Measurements from ENCODE around the gene DKC1. TPM values are rescaled to one million over a fixed set of nuclear protein-coding genes. Genes with fewer than 3 reads are reported as not detected.
"Not testable (repeated sequence)": the region's sequence is repeated elsewhere in the genome, so short reads cannot be mapped to it uniquely, and the experiment has no call there.

DKC1 gene
- total RNA-seq, 2 donors from 2014 or later = 46.6 to 60.7 TPM

DNA sequence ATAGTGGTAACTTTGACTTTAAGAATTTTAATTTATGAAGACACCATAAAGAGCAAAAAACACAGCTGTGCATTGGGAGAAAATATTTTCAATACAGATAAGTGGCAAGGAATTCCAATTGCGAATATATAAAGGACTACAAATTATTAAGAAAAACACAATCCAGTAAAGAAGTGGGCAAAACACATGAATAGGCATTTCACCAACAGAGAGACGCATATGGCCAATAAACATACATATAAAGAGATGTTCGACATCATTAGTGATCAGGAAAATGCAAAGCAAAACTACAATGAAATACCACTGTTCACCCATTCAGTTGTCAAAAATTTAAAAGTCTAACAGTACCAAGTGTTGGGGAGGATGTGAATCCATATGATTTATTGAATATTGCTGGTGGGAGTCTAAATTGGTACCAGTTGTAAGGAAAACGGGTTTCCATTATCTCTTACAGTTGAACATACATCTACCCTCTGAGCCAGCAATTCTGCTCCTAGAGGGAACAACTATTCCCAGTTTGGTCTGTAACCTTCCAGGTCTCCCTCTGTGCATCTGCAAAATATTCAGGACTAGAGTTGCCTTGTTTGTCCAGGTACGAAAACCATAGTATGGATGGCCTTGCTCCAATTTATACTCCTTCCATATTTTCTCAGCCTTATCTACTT is 44.3 kb downstream of the DKC1 start:
- H3K9me3 ChIP-seq (ENCODE audit: control insufficient read depth, low read length, poor library complexity, severe bottlenecking) = no peaks in the 10 kb centered on the region
- no peak overlapping the region for H3K4me3 Mint-ChIP-seq
- H3K36me3 Mint-ChIP-seq (ENCODE audit: low read depth) = no peaks in the 10 kb centered on the region
- H3K27ac Mint-ChIP-seq = no peak overlapping the region
- peaks cover 3% of the 10 kb centered on the region for H3K4me1 Mint-ChIP-seq
- H3K27me3 Mint-ChIP-seq = peaks cover under 1% of the 10 kb centered on the region
- no peak for ATAC-seq
- DNase-seq = no peak

DNA sequence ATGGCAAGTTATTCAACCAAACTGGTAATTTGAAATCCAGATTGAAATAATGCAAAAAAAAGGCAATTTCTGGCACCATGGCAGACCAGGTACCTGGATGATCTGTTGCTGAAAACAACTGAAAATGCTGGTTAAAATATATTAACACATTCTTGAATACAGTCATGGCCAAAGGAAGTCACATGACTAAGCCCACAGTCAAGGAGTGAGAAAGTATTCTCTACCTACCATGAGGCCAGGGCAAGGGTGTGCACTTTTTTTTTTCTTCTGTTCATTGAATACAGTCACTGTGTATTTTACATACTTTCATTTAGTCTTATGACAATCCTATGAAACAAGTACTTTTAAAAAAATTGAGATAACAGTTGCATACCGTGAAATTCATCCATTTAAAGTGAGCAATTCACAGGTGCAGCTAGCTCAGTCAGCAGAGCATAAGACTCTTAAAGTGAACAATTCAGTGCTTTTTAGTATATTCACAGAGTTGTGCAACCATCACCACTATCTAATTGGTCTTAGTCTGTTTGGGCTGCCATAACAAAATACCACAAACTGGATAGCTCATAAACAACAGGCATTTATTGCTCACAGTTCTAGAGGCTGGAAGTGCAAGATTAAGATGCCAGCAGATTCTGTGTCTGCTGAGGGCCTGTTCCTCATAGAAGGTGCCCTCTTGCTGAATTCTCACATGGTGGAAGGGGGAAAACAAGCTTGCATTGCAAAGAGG is 47.4 kb downstream of the DKC1 start:
- ATAC-seq (no peak), DNase-seq (no peak)
- Mint-ChIP-seq H3K36me3 (ENCODE audit: low read depth) (no peaks in the 10 kb centered on the region), H3K4me1 (no peaks in the 10 kb centered on the region), H3K27ac (no peak overlapping the region), H3K4me3 (no peak overlapping the region), H3K27me3 (peaks cover 7% of the 10 kb centered on the region)
- no peaks in the 10 kb centered on the region for H3K9me3 ChIP-seq (ENCODE audit: control insufficient read depth, low read length, poor library complexity, severe bottlenecking)

DNA sequence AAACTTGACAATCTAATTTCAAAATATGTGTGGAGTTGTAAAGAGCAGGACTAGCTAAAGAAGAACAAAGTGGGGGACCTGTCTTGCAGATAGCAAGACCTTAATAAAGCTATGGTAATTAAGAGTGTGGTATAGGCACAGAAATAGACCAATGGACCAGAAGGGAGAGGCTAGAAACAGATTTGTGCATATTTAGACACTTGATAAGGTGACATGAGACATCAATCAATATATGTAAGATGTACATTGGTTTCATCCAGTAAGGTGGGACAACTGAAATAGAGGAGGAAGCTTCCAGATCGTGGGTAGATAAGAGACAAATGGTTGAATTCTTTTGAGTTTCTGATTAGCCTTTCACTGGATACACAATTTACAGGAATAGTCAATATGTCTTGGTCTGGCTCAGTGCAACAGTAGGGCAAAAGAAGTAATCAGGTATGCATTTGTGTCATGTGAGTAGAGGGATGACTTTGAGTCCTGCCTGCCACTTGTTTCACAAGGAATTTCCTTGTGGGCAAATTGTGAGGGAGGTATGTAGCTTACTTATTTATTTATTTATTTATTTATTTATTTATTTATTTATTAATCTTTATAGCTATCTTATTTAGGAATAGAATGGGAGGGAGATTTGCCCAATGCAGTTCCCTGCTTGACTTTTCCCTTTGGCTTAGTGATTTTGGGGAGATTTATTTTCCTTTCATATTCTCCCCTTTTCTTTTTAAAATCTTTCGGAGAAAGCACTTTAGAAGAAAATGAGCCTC is 49.9 kb downstream of the DKC1 start:
- DNase-seq (no peak), ATAC-seq (no peak)
- H3K4me1 Mint-ChIP-seq = no peaks in the 10 kb centered on the region
- no peaks in the 10 kb centered on the region for H3K9me3 ChIP-seq (ENCODE audit: control insufficient read depth, low read length, poor library complexity, severe bottlenecking)
- H3K36me3 Mint-ChIP-seq (ENCODE audit: low read depth) = no peaks in the 10 kb centered on the region
- no peak overlapping the region for H3K27ac Mint-ChIP-seq
- peaks cover 7% of the 10 kb centered on the region for H3K27me3 Mint-ChIP-seq
- no peak overlapping the region for H3K4me3 Mint-ChIP-seq

DNA sequence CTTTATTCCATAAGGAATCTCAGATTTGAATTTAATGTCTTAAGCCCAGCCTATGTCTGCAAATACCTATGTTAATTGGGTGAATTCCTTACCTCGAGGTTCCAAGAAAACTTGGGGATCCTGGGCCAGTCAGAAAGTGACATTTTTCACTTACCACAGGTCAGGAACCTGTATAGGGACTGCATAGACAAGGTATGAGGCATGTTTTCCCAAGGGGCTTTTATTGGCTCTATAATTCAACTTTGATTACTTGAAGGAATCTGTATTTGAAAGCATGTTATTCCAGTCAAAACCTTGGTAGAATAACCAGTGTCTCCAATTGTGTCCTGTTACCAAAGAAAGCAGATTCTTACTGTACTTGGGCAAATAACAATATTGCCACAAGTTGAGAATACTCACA is 51.1 kb downstream of the DKC1 start:
- H3K36me3 Mint-ChIP-seq (ENCODE audit: low read depth) = no peaks in the 10 kb centered on the region
- no peaks in the 10 kb centered on the region for H3K9me3 ChIP-seq (ENCODE audit: control insufficient read depth, low read length, poor library complexity, severe bottlenecking)
- H3K27ac Mint-ChIP-seq = no peak overlapping the region
- H3K27me3 Mint-ChIP-seq = peaks cover 7% of the 10 kb centered on the region
- no peaks in the 10 kb centered on the region for H3K4me1 Mint-ChIP-seq
- DNase-seq = no peak
- no peak for ATAC-seq
- H3K4me3 Mint-ChIP-seq = no peak overlapping the region

DNA sequence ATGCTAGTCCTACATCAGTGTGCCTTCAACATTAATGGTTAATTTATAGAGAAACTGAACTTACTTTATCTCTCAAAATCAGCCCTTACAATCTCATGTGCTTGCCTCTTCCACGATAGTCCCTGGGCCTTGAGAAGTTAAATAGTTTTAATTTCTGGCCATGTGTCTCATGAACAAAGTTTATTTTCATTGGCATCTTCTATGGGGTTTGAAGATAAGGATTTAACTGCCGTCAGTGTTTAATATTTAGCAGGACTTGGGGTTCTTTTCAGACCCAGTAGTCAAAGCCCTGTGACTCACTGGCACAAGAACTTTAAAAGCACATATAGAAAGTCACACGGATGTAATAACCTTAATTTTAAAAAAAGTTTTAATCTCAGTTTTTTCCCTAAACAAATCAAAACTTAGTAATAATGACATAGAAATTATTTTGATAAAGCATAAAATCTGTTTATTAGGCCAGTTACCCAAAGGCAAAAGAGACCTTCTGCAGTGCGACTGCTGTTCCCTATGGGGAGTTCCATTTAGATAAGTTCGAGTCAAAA is 52.7 kb downstream of the DKC1 start:
- Mint-ChIP-seq H3K27ac (no peak overlapping the region), H3K27me3 (peaks cover 7% of the 10 kb centered on the region), H3K4me3 (no peak overlapping the region), H3K4me1 (no peaks in the 10 kb centered on the region), H3K36me3 (ENCODE audit: low read depth) (no peaks in the 10 kb centered on the region)
- no peak for DNase-seq
- H3K9me3 ChIP-seq (ENCODE audit: control insufficient read depth, low read length, poor library complexity, severe bottlenecking) = no peaks in the 10 kb centered on the region
- no peak for ATAC-seq

DNA sequence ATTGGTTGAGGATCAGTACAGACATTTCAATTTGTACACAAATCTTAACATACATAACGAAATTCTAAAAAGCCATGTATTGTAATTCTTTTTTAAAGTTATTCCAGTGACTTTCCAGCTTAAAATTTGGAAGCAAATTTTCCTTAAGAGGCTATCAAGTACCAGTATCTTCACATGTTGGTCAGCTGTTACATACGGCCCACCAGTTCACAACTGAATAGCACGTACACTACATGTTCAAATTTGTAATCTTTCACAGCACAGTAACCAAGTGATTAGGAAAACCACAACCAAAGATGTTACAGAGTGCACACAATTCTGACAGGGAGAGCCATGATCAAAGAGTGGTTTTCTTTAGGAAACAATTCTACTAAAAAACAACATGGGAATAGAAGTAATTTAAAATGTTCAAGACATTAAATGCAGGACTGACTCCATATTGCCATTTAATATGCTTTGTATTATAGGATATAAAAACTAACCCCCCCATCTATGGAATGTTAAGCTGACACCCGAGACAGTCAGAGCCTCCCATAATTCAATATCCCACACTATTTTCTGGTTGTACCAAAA is 53.7 kb downstream of the DKC1 start:
- H3K4me3 Mint-ChIP-seq; DNase-seq; H3K27ac Mint-ChIP-seq; H3K27me3 Mint-ChIP-seq; ATAC-seq; H3K36me3 Mint-ChIP-seq (ENCODE audit: low read depth); H3K4me1 Mint-ChIP-seq; H3K9me3 ChIP-seq (ENCODE audit: control insufficient read depth, low read length, poor library complexity, severe bottlenecking): not testable (repeated sequence)

DNA sequence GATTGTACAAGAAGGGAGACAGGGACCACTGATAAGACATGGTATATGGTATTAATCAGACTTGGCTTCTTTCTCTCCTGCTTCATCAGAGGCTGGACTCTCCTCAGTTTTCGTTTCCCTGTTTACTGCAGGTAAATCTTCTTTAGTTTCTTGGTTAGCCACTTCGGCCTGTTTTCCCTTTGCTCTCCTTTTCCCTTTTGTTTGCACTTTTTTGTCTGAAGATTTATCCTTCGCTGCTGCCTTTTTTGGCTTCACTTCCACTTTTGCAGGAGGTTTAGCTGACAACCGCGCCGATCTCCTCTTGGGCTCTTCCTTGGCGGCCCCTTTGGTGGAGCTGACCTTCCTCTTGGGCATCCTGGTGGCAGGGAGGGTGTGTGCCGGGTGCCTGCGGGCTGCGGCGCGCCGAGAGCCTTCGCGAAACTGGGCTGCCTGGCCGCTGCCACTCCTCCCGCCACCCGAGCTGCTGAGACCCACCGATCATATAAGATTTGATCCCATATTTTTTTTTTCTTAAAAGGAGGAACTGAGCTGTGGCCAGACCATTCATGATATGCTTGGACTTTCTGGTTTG is 54.5 kb downstream of the DKC1 start:
- DNase-seq; H3K27ac Mint-ChIP-seq; H3K27me3 Mint-ChIP-seq; ATAC-seq; H3K36me3 Mint-ChIP-seq (ENCODE audit: low read depth); H3K9me3 ChIP-seq (ENCODE audit: control insufficient read depth, low read length, poor library complexity, severe bottlenecking); H3K4me3 Mint-ChIP-seq; H3K4me1 Mint-ChIP-seq: not testable (repeated sequence)

DNA sequence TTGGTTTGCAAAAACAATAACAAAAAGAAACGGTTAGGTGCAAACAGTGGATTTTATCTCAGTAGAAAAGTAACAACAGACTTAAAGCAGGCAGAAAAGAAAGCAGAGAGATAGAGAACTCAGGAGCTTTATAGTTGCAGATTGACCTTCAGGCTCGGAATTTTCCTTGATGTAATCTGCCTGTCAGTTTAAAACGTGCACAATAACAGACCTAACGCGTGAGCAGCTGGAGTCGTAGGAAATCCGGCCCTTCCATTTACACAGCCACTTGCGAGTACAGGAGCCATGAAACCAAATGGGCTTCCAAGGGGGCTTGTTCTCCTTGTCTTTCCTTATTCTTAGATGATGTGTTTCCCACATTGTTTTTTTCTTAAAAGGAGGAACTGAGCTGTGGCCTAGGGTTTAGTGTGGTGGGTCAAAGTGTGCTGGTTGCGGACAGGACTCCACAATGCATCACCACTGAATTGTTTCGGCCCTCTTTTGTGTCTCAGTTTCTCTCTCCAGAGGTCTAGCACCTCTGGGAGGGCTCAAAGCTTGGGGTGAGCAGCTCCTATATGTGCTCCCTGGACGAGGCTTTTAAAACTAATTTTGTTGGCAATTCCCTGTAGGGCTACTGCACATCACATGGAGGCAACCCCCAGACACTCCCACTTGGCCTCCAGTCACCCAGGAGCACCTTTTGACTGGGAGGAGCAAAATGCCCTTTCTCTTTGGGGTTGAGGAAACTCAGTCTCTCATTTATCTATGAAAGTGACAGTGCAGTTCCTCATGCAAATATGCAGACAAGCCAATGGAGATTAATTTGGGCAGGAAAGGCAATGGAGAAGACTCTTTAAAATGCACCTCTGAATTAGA is 56.5 kb downstream of the DKC1 start:
- no peaks in the 10 kb centered on the region for H3K27me3 Mint-ChIP-seq
- DNase-seq (no peak), ATAC-seq (no peak)
- no peaks in the 10 kb centered on the region for H3K9me3 ChIP-seq (ENCODE audit: control insufficient read depth, low read length, poor library complexity, severe bottlenecking)
- no peaks in the 10 kb centered on the region for H3K4me1 Mint-ChIP-seq
- no peaks in the 10 kb centered on the region for H3K36me3 Mint-ChIP-seq (ENCODE audit: low read depth)
- no peak overlapping the region for H3K27ac Mint-ChIP-seq
- H3K4me3 Mint-ChIP-seq = no peak overlapping the region

DNA sequence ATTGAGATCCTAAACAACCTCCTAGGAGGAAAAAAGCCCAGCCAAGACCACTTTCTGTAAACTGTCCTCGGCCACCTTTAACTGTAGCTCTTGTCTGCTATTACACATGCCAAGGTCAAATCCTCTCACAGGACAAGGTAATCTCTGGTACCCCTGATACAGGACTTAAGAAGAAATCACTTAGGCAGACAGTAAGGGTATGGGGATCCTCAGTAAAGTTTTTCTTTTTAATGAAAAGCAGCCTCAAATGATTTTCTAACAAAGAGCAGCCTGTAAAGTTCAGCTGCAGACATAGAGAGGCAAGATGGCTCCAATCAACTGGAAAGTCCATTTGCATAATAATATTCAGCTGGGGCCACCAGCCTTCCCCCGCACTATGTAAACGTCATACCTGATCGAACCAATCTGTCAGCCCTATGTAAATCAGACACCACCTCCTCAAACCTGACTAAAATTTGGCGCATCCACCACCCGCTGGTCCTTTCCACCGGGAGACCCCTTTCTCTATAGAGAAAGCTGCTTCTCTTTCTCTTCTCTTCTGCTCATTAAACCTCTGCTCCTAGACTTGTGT is 57.2 kb downstream of the DKC1 start:
- H3K9me3 ChIP-seq (ENCODE audit: control insufficient read depth, low read length, poor library complexity, severe bottlenecking) = no peaks in the 10 kb centered on the region
- no peaks in the 10 kb centered on the region for H3K36me3 Mint-ChIP-seq (ENCODE audit: low read depth)
- no peak for DNase-seq
- H3K27me3 Mint-ChIP-seq = no peaks in the 10 kb centered on the region
- ATAC-seq = no peak
- no peak overlapping the region for H3K27ac Mint-ChIP-seq
- no peaks in the 10 kb centered on the region for H3K4me1 Mint-ChIP-seq
- no peak overlapping the region for H3K4me3 Mint-ChIP-seq

DNA sequence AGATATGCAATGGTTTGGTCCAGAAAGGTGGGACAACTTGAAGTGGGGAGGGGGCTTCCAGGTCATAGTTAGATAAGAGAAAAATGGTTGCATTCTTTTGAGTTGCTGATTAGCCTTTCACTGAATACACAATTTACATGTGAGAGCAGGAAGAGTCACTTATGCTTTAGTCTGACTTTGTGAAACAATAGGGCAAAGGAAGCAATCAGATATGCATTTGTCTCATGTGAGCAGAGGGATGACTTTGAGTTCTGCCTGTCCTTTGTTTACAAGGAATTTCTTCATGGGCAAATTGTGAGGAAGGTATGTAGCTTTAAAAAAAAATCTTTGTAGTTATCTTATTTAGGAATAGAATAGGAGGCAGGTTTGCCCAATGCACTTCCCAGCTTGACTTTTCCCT is 58.9 kb downstream of the DKC1 start:
- Mint-ChIP-seq H3K4me1 (no peaks in the 10 kb centered on the region), H3K36me3 (ENCODE audit: low read depth) (no peaks in the 10 kb centered on the region), H3K27me3 (no peaks in the 10 kb centered on the region), H3K27ac (no peak overlapping the region), H3K4me3 (no peak overlapping the region)
- ATAC-seq (no peak), DNase-seq (no peak)
- no peaks in the 10 kb centered on the region for H3K9me3 ChIP-seq (ENCODE audit: control insufficient read depth, low read length, poor library complexity, severe bottlenecking)

DNA sequence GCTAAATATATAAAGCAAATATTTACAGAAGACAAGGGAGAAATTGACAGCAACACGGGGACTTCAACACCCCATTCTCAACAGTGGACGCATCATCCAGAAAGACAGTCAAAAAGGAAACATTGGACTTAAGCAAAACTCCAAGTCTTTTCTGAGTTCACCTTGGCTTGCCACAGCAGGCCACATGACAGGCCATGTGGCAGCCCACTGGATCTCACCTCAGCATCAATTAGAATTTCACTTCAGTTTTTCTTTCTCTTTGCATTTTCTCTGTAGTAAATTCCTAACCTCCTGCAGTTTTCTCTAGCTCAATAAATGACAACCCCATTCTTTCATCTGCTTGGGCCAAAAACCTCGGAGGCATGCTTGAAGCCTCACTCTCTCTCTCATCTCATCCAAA is 59.4 kb downstream of the DKC1 start:
- H3K27ac Mint-ChIP-seq = no peak overlapping the region
- no peak overlapping the region for H3K4me3 Mint-ChIP-seq
- H3K4me1 Mint-ChIP-seq = no peaks in the 10 kb centered on the region
- H3K36me3 Mint-ChIP-seq (ENCODE audit: low read depth) = no peaks in the 10 kb centered on the region
- ATAC-seq = no peak
- no peak for DNase-seq
- no peaks in the 10 kb centered on the region for H3K9me3 ChIP-seq (ENCODE audit: control insufficient read depth, low read length, poor library complexity, severe bottlenecking)
- H3K27me3 Mint-ChIP-seq = no peaks in the 10 kb centered on the region

DNA sequence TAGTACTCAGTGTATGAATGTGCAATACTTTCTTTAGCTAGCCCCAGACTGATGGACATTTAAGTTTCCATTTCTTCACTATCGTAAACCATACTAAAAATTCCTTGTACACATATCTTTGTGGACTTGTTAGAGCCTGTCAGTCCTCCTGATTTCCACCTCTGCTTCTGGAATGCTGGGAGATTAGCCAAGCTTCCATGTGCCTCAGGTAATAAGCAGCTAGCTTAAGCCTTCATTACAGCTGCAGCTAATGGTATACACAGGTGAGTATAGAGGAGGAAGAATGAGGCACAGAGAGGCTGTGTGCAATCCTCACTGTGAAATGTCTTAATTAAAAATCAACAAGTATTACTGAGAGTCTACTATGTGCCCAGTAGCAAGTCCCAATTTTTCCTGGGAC is 62.0 kb downstream of the DKC1 start:
- ATAC-seq = no peak
- no peak overlapping the region for H3K4me3 Mint-ChIP-seq
- no peak overlapping the region for H3K27ac Mint-ChIP-seq

More for the DNA sequence above, 62.0 kb downstream of the DKC1 start:
- H3K27me3 Mint-ChIP-seq = no peaks in the 10 kb centered on the region
- no peaks in the 10 kb centered on the region for H3K9me3 ChIP-seq (ENCODE audit: control insufficient read depth, low read length, poor library complexity, severe bottlenecking)
- peaks cover 8% of the 10 kb centered on the region for H3K4me1 Mint-ChIP-seq
- H3K36me3 Mint-ChIP-seq (ENCODE audit: low read depth) = no peaks in the 10 kb centered on the region
- no peak for DNase-seq
